ENCODE measurements around the gene SIPA1. TPM values are rescaled to one million over a fixed set of nuclear protein-coding genes. Genes with fewer than 3 reads are reported as not detected.

SIPA1 gene
- total RNA-seq, 1 experiment from 2014 or later = 30.0 TPM

DNA sequence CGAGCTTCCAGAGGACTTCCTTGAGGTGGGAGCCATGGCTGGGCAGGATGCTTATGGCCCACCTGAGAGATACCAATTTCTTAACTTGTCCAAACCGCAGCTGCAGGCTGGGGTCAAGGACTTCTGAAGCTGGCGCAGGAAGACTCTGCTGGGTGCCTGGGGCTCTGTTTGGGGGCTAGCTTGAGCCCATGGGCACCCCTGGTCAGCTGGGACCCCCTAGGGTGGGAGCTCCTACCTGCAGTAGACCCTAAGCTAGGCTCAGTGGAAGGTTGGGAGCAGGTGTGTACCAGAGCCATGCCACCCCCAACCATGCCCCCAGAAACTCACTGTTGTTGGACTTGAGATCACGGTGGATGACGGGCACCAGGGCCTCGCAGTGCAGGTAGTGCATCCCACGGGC, 25.2 kb upstream of the SIPA1 start:
- POLR2A ChIA-PET (ENCODE audit: low non-redundant PET) = interaction anchor here (0.5 to 0.6 kb wide), 2 partner anchors 40 to 109 kb away, joined by 3 to 12 read pairs; partner anchors contain the start of gene FAM89B

DNA sequence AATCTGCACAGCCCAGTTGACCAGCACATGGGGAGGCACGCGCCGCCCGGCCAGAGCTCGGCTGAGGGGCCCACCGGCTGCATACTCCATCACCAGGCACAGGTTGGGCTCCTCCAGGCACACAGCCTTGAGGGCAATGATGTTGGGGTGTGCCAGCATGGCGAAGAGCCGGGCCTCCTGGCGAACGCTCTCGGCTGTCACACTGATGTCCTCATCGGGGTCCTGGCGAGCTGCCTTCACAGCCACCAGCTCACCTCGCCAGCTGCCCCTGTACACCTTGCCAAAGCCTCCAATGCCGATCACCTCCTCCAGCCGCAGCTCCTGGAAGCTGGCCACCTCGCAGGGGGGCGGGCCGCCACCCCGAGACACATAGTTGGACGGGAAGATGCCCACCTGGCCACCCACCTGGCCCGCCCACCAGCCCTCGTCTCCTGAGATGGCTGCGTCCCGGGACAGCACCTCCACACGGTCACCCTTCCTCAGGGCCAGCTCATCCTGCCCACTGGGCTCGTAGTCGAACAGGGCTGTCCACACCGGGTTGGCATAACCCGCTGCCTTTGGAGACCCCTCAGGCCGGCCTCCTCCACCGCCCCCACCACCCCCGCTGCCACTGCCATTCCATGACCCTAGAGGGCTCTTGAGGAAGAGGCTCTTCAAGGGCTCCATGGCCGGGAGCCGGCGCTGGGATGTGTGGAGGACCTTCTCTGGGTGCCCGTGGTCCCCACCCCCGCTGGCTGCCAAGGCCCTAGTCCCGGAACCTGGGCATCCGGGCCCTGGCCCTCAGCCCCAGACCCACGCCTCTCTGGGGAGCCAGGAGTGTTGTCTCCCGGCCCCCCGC, 24.6 kb upstream of the SIPA1 start:
- TF ChIP-seq, protein P1, sequence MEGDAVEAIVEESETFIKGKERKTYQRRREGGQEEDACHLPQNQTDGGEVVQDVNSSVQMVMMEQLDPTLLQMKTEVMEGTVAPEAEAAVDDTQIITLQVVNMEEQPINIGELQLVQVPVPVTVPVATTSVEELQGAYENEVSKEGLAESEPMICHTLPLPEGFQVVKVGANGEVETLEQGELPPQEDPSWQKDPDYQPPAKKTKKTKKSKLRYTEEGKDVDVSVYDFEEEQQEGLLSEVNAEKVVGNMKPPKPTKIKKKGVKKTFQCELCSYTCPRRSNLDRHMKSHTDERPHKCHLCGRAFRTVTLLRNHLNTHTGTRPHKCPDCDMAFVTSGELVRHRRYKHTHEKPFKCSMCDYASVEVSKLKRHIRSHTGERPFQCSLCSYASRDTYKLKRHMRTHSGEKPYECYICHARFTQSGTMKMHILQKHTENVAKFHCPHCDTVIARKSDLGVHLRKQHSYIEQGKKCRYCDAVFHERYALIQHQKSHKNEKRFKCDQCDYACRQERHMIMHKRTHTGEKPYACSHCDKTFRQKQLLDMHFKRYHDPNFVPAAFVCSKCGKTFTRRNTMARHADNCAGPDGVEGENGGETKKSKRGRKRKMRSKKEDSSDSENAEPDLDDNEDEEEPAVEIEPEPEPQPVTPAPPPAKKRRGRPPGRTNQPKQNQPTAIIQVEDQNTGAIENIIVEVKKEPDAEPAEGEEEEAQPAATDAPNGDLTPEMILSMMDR (conservative IDR thresholded peaks at IDR 0.05; ENCODE audit: low read depth, low read length) = no peak
- TF ChIP-seq EZH2 (IDR thresholded peaks at IDR 0.05; ENCODE audit: borderline replicate concordance, low read depth, low read length, poor library complexity, severe bottlenecking) = no peak
- BruUV-seq (replicated peaks) = no TSS peak
- H3K9me3 ChIP-seq (ENCODE audit: low read depth, low read length, poor library complexity, severe bottlenecking) = no peaks in the 10 kb centered on the region
- H3K4me1 ChIP-seq (ENCODE audit: insufficient read depth, low read length, poor library complexity, severe bottlenecking) = peaks cover 25% of the 10 kb centered on the region
- H3K36me3 ChIP-seq (ENCODE audit: insufficient read depth, low read length, poor library complexity, severe bottlenecking) = peaks cover 11% of the 10 kb centered on the region
- intact Hi-C loops (cut with micrococcal nuclease; ENCODE audit: unreplicated experiment) = no loop called here
- no peaks in the 10 kb centered on the region for H3K27me3 ChIP-seq (replicated peaks; ENCODE audit: insufficient read depth, low read depth, low read length, poor library complexity)
- DNase-seq (ENCODE audit: low spot score) = no peak
- H3K4me3 ChIP-seq (ENCODE audit: low read depth, low read length, poor library complexity, severe bottlenecking) = peak overlapping the region; percentile 92
- CTCF ChIA-PET = no interaction called here
- H3K27ac ChIP-seq (ENCODE audit: low read depth, low read length, poor library complexity, severe bottlenecking) = peak overlapping the region; percentile 90
- POLR2A ChIA-PET (ENCODE audit: low non-redundant PET) = interaction anchor here (0.5 to 0.6 kb wide), 2 partner anchors 41 to 109 kb away, joined by 3 to 12 read pairs; partner anchors contain the start of gene FAM89B

More for the DNA sequence above, 25.2 kb upstream of the SIPA1 start:
- no TSS peak for BruUV-seq (replicated peaks)
- CTCF ChIA-PET = no interaction called here
- no peaks in the 10 kb centered on the region for H3K9me3 ChIP-seq (ENCODE audit: low read depth, low read length, poor library complexity, severe bottlenecking)
- TF ChIP-seq EZH2 (IDR thresholded peaks at IDR 0.05; ENCODE audit: borderline replicate concordance, low read depth, low read length, poor library complexity, severe bottlenecking) = no peak
- TF ChIP-seq, protein P1 (conservative IDR thresholded peaks at IDR 0.05; ENCODE audit: low read depth, low read length) = no peak
- H3K27ac ChIP-seq (ENCODE audit: low read depth, low read length, poor library complexity, severe bottlenecking) = peak overlapping the region; percentile 90
- no peak for DNase-seq (ENCODE audit: low spot score)
- H3K4me3 ChIP-seq (ENCODE audit: low read depth, low read length, poor library complexity, severe bottlenecking) = peak overlapping the region; percentile 92
- intact Hi-C loops (cut with micrococcal nuclease; ENCODE audit: unreplicated experiment) = no loop called here
- peaks cover 5% of the 10 kb centered on the region for H3K36me3 ChIP-seq (ENCODE audit: insufficient read depth, low read length, poor library complexity, severe bottlenecking)
- H3K27me3 ChIP-seq (replicated peaks; ENCODE audit: insufficient read depth, low read depth, low read length, poor library complexity) = no peaks in the 10 kb centered on the region
- H3K4me1 ChIP-seq (ENCODE audit: insufficient read depth, low read length, poor library complexity, severe bottlenecking) = peaks cover 25% of the 10 kb centered on the region

DNA sequence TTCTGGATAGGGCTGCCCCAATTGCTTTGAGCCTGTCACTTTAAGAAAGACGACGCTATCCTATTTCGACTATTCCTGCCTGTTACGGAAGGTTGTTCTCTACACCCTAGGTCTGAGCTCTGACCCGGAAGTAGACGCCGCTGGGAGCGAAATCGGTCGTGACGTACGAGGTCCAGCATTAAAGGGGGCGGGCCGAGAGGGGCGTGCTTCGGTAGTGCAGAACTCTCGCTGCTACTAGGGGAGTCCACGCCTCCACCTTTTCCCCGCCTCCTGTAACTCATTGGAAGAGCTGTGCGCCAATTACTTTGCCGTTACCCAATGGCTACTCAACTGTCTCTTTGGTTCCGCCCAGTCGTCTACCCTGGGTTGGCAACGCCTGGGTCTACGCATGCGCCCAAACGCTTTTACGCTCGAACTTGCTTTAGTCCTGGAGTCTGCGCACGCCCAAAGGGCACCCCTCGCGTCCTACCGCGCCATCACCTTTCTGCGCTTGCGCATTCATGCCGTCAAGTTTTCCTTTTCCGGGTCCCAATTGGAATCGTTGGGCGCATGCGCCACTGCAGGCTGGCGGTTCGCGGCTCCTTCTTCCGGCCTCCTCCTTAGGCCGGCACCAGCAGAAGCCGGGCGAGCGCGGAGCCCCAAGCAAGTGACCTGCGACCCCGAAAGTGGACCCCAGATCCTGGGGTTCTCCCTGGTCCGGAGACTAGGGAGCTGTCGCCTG, 22.5 kb upstream of the SIPA1 start, which contains the start of gene PCNX3:
PCNX3 (plus strand) TSS at position 548 of the 721 bp plus-strand sequence. CDS start 536 bp downstream, outside the sequence.
- intact Hi-C loops (cut with micrococcal nuclease; ENCODE audit: unreplicated experiment) = no loop called here
- TF ChIP-seq EZH2 (IDR thresholded peaks at IDR 0.05; ENCODE audit: borderline replicate concordance, low read depth, low read length, poor library complexity, severe bottlenecking) = no peak
- TF ChIP-seq, protein P1 (conservative IDR thresholded peaks at IDR 0.05; ENCODE audit: low read depth, low read length) = no peak
- H3K4me1 ChIP-seq (ENCODE audit: insufficient read depth, low read length, poor library complexity, severe bottlenecking) = peaks cover 21% of the 10 kb centered on the region
- H3K27ac ChIP-seq (ENCODE audit: low read depth, low read length, poor library complexity, severe bottlenecking) = peak within 1 kb of the TSS; percentile 90
- peak; percentile 100 for DNase-seq (ENCODE audit: low spot score)
- no TSS peak for BruUV-seq (replicated peaks)
- H3K27me3 ChIP-seq (replicated peaks; ENCODE audit: insufficient read depth, low read depth, low read length, poor library complexity) = no peaks in the 10 kb centered on the region
- peak within 1 kb of the TSS; percentile 92 for H3K4me3 ChIP-seq (ENCODE audit: low read depth, low read length, poor library complexity, severe bottlenecking)
- H3K9me3 ChIP-seq (ENCODE audit: low read depth, low read length, poor library complexity, severe bottlenecking) = no peaks in the 10 kb centered on the region
- POLR2A ChIA-PET (ENCODE audit: low non-redundant PET) = interaction anchor here (0.6 kb wide), 1 partner anchor 1016 kb away, joined by 6 read pairs; no protein-coding TSS in a partner anchor
- peaks cover 32% of the 10 kb centered on the region for H3K36me3 ChIP-seq (ENCODE audit: insufficient read depth, low read length, poor library complexity, severe bottlenecking)
- CTCF ChIA-PET = interaction anchor here (0.6 to 1.3 kb wide), 4 partner anchors 10 to 534 kb away, joined by 3 to 4 read pairs (median 4); partner anchors contain the start of gene MUS81
